SJSA1 (cell line): ENCODE data around the gene ABCA10. TPM values are rescaled to one million over a fixed set of nuclear protein-coding genes. Genes with fewer than 3 reads are reported as not detected.

Experiments used
- total RNA-seq: library from RNA; depleted of rRNA; stranded (reverse); fragments of >200 nt; shearing (Covaris generic); gene quantifications from 2 replicates; pipeline ENCODE4 v1.2.3, GENCODE V29; 2014; rRNA removed

Gene ABCA10
- total RNA-seq, 1 experiment from 2014 or later = 0.08 TPM

Other genes with a start within 250 kb of the ABCA10 start
- not detected in 2 replicates for gene ABCA9, start 167.9 kb downstream of the ABCA10 start, total RNA-seq
- gene ABCA6, start 86.9 kb downstream of the ABCA10 start, total RNA-seq = not detected in 2 replicates
- gene ABCA5, start 98.3 kb upstream of the ABCA10 start, total RNA-seq = 8.8 and 11.1 TPM in 2 replicates
- gene MAP2K6, start 185.9 kb upstream of the ABCA10 start, total RNA-seq = 1.4 and 2.1 TPM in 2 replicates